ENCODE data around the gene SPOCK3.

Gene SPOCK3

DNA sequence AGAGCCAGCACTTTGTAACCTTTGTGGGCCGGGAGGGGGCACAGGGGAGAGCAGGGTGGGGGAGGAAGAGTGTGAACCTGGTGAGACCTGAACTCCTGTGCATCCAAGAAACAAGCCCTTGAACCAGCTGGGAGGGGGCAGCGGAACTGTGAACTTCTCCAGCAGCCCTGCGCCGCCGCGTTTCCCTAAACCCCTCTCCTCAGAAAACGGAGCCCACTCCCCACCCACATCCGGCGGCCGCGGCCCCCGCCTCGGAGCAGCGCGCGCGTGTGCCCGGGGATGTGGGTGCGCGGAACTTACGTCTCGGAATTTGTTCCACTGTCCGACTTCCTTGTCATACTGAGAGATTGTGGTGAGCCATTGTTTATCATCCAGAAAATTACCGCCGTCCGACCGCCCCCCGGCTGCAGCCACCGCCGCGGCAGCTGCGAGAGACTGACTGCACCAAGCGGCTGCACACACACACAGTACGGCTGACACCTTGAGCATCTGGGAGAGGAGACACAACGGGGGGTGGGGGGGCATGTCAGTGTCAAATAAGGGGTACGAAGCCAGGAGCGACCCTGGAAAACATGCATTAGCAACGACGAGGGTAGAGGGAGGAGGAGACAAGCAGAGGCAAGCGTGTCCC lies 494 bp downstream of the SPOCK3 start:
- ATAC-seq (ENCODE audit: insufficient read depth, low read depth) (no peak), DNase-seq (no peak)
- Histone ChIP-seq H3K79me2 (ENCODE audit: insufficient read depth, low read length) (no peaks in the 10 kb centered on the region), H3K9ac (ENCODE audit: low read depth, low read length) (no peak overlapping the region), H3K4me1 (ENCODE audit: insufficient read depth, low read length) (no peaks in the 10 kb centered on the region), H3K4me2 (ENCODE audit: insufficient read depth, low read length) (no peak overlapping the region), H3K27ac (ENCODE audit: low read length) (no peak overlapping the region), H3K9me3 (ENCODE audit: insufficient read depth, low read length, severe bottlenecking) (no peaks in the 10 kb centered on the region), H2AFZ (ENCODE audit: low read depth, low read length) (no peak overlapping the region), H3K27me3 (ENCODE audit: insufficient read depth, low read length, poor library complexity) (no peaks in the 10 kb centered on the region), H4K20me1 (ENCODE audit: insufficient read depth, low read length) (no peaks in the 10 kb centered on the region), H3K36me3 (ENCODE audit: insufficient read depth, low read length) (no peaks in the 10 kb centered on the region), H3K4me3 (ENCODE audit: low read depth in 1 of 2, low read length in 2 of 2) (no peak overlapping the region)
- no peak for TF ChIP-seq EZH2 (IDR thresholded peaks at IDR 0.05; ENCODE audit: borderline replicate concordance, low read depth, low read length, severe bottlenecking)
- TF ChIP-seq, protein P1, sequence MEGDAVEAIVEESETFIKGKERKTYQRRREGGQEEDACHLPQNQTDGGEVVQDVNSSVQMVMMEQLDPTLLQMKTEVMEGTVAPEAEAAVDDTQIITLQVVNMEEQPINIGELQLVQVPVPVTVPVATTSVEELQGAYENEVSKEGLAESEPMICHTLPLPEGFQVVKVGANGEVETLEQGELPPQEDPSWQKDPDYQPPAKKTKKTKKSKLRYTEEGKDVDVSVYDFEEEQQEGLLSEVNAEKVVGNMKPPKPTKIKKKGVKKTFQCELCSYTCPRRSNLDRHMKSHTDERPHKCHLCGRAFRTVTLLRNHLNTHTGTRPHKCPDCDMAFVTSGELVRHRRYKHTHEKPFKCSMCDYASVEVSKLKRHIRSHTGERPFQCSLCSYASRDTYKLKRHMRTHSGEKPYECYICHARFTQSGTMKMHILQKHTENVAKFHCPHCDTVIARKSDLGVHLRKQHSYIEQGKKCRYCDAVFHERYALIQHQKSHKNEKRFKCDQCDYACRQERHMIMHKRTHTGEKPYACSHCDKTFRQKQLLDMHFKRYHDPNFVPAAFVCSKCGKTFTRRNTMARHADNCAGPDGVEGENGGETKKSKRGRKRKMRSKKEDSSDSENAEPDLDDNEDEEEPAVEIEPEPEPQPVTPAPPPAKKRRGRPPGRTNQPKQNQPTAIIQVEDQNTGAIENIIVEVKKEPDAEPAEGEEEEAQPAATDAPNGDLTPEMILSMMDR (IDR thresholded peaks at IDR 0.05; ENCODE audit: borderline replicate concordance, extremely low read depth, low read length, poor library complexity, severe bottlenecking), result no peak

DNA sequence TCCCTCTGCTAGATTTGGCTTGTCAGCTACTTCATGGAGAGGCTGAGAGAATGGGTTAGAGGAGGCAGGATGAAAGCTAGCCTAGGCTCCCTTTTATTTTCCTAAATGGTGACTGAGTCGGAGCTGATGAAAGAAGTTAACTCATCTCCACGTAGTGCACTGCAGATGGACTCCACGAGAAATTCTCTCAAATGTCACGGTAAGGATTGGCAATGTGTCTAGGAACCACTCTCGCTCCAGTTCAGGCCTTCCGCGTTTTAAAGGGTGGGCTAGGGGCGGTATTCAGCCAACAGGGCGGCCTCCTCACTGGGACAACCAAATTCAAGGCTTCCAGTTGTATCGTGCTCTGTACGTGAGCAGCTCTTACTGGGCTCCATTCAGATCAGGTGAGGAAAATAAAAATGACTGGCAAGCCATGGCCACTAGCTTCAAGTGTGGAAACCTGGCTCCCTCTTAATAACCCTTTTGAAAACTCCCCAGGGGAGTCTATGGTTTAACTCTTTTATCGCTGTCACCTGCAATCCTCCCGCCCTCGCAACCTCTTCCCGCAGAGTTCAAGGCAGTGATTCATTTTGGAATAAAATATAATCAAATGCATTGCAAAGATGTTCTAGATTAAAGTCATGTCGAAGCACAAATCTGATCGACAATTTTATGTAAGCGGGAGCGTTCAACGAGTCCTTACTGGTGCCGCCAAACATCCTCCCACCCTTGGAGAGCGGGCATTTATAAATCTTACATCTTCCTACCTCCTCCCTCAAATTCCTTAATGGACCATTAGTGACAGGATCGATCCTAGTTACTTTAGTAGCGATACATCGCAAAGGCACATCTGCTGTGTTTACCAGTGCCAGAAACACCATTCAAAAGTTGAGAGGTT lies 1.2 kb downstream of the SPOCK3 start:
- no peaks in the 10 kb centered on the region for H3K9me3 ChIP-seq (ENCODE audit: insufficient read depth, low read length, severe bottlenecking)
- H3K4me1 ChIP-seq (ENCODE audit: insufficient read depth, low read length), result no peaks in the 10 kb centered on the region
- H3K4me2 ChIP-seq (ENCODE audit: insufficient read depth, low read length), result no peak overlapping the region
- H3K4me3 ChIP-seq (ENCODE audit: low read depth in 1 of 2, low read length in 2 of 2), result no peak overlapping the region
- DNase-seq, result no peak
- H4K20me1 ChIP-seq (ENCODE audit: insufficient read depth, low read length), result no peaks in the 10 kb centered on the region
- no peak for TF ChIP-seq EZH2 (IDR thresholded peaks at IDR 0.05; ENCODE audit: borderline replicate concordance, low read depth, low read length, severe bottlenecking)
- TF ChIP-seq, protein P1 (IDR thresholded peaks at IDR 0.05; ENCODE audit: borderline replicate concordance, extremely low read depth, low read length, poor library complexity, severe bottlenecking), result no peak
- no peaks in the 10 kb centered on the region for H3K79me2 ChIP-seq (ENCODE audit: insufficient read depth, low read length)
- no peaks in the 10 kb centered on the region for H3K27me3 ChIP-seq (ENCODE audit: insufficient read depth, low read length, poor library complexity)
- H2AFZ ChIP-seq (ENCODE audit: low read depth, low read length), result no peak overlapping the region
- H3K9ac ChIP-seq (ENCODE audit: low read depth, low read length), result no peak overlapping the region
- no peak overlapping the region for H3K27ac ChIP-seq (ENCODE audit: low read length)
- no peak for ATAC-seq (ENCODE audit: insufficient read depth, low read depth)
- H3K36me3 ChIP-seq (ENCODE audit: insufficient read depth, low read length), result no peaks in the 10 kb centered on the region

DNA sequence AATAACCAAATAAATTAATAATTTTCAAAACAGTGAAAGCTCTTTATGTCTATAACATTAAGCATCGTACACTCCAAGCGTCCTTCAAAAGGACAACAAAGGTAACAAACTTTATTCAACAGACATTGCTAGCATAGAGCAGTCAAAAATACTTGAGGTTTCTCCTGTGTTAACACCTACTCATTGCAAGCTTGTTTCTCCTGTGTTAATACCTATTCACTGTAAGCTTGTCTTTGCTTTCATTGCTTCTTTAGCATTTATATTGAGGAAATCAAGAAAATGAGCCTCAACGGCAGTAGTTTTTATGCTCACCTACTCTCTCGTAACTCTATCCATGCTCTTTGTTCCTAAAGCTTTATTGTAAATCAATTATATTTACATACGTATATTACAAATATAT lies 3.5 kb downstream of the SPOCK3 start:
- Histone ChIP-seq H3K9ac (ENCODE audit: low read depth, low read length) (no peak overlapping the region), H3K4me1 (ENCODE audit: insufficient read depth, low read length) (no peaks in the 10 kb centered on the region), H3K4me3 (ENCODE audit: low read depth in 1 of 2, low read length in 2 of 2) (no peak overlapping the region), H3K36me3 (ENCODE audit: insufficient read depth, low read length) (no peaks in the 10 kb centered on the region), H3K27me3 (ENCODE audit: insufficient read depth, low read length, poor library complexity) (no peaks in the 10 kb centered on the region), H3K27ac (ENCODE audit: low read length) (no peak overlapping the region), H3K9me3 (ENCODE audit: insufficient read depth, low read length, severe bottlenecking) (no peaks in the 10 kb centered on the region), H3K4me2 (ENCODE audit: insufficient read depth, low read length) (no peak overlapping the region), H2AFZ (ENCODE audit: low read depth, low read length) (no peak overlapping the region), H3K79me2 (ENCODE audit: insufficient read depth, low read length) (no peaks in the 10 kb centered on the region), H4K20me1 (ENCODE audit: insufficient read depth, low read length) (no peaks in the 10 kb centered on the region)
- DNase-seq (no peak), ATAC-seq (ENCODE audit: insufficient read depth, low read depth) (no peak)
- no peak for TF ChIP-seq EZH2 (IDR thresholded peaks at IDR 0.05; ENCODE audit: borderline replicate concordance, low read depth, low read length, severe bottlenecking)
- TF ChIP-seq, protein P1 (IDR thresholded peaks at IDR 0.05; ENCODE audit: borderline replicate concordance, extremely low read depth, low read length, poor library complexity, severe bottlenecking), result no peak

All from DND-41 (cell line).